Stromal cell of bone marrow (primary cell): Measurements from ENCODE around the gene FGGY.
"Not testable (repeated sequence)": the region's sequence is repeated elsewhere in the genome, so short reads cannot be mapped to it uniquely, and the experiment has no call there.

Experiments
- DNase-seq: peaks from one replicate; pipeline ENCODE4 v3.0.0-alpha.2; 2012; ENCODE audit warnings: low read depth

The FGGY gene

DNA sequence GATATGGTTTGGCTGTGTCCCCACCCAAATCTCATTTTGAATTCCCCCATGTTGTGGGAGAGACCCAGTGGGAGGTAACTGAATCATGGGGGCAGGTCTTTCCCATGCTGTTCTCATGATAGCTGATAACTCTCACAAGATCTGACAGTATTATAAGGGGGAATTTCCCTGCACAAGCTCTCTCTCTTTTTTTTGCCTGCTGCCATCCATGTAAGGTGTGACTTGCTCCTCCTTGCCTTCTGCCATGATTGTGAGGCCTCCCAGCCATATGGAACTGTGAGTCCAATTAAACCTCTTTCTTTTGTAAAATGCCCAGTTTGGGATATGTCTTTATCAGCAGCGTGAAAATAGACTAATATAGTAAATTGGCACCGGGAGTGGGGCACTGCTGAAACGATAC, 439.0 kb downstream of the FGGY start:
- not testable (repeated sequence) for DNase-seq

DNA sequence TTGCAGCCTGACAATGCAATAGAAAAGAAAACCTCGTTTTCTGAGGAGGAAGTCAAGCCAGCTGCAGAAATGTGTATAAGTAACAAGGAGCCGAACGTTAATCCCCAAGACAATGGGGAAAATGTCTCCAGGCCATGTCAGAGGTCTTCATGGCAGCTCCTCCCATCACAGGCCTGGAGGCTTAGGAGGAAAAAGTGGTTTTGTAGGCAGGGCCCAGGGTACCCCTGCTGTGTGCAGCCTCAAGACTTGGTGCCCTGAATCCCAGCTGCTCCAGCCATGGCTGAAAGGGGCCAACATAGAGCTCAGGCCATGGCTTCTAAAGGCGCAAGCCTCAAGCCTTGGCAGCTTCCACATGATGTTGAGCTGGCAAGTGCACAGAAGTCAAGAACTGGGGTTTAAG, 439.9 kb downstream of the FGGY start:
- DNase-seq = no peak

DNA sequence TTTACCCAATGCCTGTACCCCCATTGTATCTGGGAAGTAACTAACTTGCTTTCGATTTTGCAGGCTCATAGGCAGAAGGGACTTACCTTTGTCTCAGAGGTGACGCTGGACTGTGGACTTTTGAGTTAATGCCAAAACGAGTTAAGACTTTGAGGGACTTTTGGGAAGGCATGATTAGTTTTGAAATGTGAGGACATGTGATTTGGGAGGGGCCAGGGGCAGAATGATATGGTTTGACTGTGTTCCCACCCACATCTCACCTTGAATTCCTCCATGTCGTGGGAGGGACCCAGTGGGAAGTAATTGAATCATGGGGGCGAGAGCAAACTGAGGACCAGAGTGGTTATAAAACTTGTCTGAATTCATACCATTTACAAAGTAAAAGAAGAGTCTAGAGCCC, 440.7 kb downstream of the FGGY start:
- no peak for DNase-seq

DNA sequence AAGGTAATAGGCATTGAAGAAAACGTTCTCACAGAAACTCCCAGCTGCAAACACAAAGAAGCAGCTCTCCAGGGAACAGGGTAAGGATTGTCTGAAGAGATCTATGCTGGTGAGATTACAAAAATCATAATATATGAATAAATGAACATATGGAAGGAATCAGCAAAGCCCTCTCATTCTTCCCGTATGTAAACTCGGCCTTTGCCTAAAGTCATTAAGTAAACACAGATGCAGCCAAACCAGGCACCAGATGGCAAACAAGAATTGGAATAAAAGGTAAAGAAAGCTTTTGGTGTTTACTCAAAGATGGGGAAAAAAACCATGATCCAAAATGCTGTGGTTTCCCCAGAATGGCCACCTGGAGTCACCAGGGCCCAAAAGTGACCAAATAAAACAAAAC, 441.3 kb downstream of the FGGY start:
- DNase-seq = no peak

DNA sequence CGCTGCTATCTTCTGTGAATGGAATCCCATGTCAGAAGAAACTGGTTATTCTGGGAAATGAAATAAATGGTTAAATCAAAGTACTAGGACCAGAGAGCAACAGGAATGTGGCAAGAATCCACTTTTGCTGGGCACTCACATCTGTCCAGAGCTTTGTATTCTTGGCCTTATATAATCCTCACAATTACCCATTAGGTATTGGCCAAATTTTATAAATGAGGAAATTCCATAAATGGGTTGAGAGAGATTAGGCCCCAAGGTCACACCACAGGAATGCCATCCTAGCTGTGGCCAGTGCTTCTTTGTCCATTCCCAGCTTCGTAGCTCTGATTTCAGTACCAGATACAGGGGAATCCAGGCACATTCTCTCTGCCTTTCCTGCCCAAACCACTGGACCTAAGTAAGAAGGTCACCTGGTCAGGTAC, 441.7 kb downstream of the FGGY start:
- DNase-seq = no peak

DNA sequence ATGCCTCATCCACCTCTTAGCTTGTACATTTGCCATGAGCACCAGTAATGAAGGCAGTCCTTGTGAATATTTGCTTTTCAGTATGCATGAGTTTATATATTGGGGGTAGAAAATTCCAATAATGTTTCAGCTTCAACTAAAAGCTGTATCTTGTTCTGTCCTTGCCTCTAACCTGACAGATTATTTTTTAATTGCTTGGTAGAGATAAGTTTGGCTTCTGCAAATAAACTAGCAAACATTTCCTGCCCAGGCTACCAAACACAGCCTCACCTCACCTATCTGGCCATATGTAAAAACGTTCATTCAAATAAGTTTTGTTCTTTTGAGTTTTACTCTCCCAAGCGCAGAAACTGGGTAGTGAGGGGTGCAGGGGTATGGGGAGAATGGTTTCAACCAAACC, 442.2 kb downstream of the FGGY start:
- no peak for DNase-seq

DNA sequence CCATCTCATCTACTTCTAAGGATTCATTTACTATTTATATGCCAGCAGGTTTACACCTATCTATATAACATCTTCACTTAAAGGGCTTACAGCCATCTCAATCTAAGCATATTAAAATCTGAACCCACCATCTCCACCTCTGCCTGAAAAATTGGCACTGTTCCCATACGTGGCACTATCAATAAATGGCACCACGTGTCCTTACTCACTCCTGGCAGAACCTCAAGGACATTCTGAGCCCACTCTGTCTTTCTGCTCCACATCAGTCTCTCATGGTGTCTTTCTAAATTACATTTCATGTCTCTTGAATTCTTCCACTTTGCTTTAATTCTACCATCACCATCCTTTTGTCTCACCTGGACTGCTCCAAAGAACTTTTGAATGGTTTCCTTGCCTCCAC, 445.6 kb downstream of the FGGY start:
- no peak for DNase-seq

DNA sequence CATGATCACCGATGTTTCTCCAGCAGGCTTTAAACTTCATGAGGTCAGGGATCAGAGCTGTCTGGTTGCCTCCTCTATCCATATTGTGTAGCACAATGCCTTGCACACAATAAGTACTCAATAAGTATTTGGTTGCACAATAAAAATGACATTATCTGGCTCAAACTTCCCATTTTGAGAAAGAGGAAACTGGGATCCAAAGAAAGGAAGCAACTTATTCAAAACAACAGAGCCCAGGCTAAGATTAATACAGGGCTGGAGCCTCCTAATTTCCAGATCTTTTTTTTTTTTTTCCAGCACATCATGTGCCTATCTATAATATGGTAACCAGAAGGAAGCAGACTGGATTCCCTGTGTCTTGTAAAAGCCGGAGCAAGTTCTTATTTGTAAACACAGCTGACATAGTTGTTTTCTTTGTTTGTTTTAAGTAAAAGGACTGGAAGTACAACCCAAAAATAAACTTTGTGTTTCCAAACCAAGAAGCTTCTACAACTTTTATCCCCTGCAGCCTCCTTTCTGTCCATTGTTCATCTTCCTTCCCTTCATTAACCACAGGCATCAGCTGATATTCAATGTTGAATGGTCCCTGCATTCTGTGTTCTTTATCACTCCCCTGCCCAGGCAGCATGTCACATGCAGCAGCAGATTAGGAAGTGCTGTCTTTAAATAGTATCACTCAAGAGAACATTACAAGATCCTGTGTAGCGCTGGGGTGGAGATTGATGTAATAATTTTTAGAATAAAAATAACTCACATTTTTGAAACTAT, 446.6 kb downstream of the FGGY start:
- no peak for DNase-seq

DNA sequence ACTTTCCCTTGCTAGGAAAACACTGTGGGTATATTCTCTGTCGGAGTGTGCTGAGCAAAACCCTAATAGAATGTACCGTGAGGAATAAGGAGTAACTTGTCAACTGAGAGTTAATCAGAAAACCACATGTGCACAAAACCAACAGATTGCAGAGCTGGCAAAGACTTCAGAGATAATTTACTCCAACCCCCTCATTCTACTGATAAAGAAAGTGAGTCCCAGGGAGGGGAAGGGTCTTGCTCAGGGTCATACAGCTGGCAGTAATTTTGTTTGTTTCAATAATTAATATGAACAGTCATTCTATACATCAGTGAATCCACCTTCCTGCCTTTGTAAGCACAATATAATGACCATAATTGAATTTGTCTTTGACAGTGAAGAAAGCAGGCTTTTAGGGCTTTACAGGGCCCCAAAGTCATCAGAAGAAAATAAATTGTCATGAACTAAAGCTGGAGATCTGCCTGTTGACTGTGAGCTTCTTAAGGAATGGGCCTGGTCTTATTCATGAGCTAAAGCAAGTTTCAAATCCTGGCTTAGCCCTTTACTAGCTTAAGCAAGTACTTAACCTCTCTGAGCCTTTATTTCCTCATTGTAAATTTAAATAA, 450.6 kb downstream of the FGGY start:
- DNase-seq = no peak

DNA sequence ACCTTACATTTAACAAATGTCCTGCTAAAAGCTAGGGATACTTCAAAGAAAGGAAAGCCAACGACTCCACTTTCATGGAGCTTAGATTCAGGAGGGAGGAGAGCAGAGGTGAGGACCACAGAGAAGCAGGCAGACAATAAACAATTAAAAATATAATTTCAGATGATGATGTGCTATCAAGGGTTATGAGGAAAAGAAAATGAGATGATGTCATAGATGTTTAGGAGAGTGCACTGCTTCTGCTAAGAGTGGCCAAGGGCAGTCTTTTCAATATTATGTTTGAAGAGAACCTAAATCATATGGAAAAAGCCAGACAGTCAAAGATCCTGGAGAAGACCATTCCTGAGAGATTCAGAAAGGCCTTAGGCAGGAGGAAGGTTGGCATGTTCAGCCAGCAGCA, 451.2 kb downstream of the FGGY start:
- DNase-seq = no peak

DNA sequence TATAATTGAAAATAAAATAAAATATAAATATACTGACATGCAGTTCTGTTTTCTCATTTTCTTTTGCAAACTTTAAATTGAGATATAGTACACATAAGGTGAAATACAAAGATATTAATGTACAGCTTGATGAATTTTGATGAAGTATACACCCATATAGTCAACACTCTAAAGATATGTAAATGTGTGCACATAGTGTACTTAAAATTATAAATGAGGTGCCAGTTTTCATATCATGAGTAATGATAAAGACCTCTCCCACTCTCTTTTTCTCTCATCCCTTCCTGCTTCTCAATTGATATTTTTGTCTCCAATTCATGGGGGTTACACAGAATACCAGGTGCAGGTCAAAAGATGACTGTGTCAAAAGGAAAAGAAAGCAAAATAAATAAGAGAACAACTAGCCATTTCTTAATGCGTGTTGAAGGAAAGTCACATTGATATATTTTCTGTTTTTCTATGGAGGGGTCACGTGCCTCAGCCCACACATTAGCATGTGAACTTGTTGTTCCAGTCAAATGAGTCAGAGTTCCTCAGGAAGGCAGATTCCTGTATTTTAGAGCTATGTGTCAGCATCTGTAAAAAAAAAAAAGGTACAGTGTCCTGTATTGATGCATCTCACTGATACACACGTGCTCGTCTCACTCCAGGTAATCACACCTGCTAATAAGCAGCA, 453.6 kb downstream of the FGGY start:
- peak; percentile 86 for DNase-seq

DNA sequence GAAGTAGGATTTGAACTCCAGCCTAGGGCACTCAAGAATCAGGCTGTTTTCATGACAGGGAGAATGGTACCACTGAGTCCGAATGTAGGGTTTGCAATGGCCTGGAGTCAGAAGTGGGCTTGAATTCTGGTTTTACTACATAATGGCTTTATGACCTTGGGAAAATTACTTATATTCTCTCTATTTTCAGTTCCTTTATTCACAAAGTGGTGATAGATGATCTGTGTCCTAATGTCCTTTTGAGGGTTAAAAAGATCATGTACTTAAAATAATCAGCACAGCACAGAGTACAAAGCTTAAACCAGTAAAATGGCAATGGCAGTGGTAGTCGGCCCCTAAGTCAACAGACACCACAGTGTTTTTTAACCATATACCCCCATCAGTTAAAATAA, 454.1 kb downstream of the FGGY start:
- DNase-seq = no peak

DNA sequence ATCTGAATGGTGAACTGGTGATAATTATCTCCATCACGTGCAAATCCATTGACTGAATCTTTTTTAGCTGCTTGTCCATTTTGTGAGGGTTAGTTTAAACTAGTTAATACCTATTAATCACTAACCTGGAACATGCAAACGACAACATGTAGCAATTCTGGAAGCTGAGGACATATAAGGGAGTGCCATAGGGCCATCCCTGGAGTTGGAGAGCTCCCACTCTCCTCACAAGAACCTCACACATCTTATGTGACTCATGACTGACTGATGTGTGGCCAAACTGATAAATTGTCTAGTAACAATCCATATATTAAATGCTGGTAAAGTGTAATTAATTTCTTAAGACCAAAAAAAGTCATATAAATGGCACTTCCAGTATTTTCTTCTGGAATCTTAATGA, 454.9 kb downstream of the FGGY start:
- DNase-seq = no peak

DNA sequence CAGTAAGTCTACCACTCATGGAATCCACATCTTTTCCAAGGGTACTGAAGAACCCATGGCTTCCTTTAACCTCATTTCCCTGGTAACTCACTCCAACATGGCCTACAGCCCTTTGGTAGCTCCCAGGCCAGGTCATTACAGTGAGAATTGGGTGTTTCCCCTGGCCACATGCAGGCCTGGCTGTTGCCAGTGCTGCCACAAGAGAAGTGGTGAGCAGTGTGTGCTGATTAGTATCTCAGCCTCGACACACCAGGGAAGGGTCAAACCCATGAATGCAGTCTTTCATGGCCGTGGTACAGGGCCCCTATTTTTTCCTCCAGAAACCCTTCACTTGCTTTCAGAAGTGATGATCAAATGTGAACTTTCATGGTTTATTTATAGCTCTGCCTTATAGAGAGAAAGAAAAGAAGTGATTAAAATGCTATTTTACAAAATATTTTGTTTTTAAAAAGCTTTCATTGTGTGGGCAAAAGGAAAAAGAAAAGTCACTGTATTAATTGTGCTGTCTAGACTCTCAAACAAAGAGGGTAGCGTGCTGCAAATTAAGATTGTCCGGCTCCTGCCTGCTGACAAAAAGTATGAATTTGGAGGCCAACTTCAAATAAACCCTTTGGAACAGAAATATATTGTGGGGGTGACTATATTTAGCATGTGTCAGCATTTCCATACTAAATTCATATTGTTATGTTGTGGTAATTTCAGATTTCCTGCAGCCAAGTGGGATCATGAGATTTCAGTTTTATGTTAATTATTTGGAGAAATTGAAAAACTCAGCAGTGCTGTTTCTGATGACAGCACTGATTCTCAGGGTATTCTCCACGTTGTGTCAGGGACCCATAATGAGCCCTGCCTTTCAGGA, 455.9 kb downstream of the FGGY start:
- DNase-seq = no peak

DNA sequence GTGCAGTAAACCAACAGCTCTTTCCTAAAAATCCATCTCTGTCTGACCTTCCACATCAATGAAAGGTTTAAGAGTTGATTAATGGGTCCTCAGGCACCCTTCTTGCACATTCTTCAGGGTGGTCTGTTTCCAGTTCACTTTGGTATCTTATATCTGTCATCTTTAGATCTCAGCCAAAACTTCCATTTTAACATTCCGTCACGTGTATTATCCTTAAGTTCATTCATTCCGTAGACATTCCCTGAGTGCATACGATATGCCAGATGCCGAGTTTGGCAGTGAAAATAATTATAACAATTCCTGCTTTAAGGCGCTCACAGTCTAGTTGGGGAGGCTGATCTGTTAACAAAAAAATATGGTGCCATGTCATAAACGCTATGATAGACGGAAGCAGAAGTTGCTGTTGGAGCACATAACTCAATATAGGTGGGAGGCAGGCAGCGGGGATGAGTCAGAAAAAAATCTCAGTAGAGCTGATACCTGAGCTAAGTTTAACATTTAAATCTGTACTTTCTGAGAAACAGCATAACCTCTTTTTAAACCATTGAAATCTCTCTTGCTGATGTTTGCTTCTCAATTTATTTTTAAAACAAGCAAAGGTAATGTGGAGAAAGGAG, 458.3 kb downstream of the FGGY start:
- no peak for DNase-seq

DNA sequence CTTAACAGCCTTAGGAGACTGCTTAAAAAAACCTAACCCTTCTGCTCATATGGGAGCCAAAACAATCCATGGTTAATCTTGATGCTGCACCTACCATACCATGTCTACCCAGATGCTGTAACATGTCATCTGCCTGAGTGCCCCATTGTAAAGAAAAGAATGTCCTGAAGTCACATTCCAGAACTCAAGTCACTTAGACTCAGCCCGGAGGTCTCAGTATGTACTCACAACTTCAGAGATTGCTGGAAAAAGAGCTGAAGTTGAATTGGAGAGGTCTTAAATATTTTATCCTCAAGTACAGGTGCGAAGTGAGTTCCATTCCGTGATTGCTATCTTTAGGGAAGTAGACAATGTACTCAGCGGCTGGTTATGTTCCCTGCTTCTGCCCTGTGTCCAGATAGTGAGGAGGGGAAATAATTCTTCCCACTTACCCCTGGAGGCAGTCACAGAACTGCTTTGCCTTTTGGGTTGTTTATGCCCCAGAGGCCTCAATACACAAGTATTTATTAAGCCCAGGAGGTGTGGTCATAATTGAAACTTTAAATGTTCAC, 460.4 kb downstream of the FGGY start:
- DNase-seq = no peak

DNA sequence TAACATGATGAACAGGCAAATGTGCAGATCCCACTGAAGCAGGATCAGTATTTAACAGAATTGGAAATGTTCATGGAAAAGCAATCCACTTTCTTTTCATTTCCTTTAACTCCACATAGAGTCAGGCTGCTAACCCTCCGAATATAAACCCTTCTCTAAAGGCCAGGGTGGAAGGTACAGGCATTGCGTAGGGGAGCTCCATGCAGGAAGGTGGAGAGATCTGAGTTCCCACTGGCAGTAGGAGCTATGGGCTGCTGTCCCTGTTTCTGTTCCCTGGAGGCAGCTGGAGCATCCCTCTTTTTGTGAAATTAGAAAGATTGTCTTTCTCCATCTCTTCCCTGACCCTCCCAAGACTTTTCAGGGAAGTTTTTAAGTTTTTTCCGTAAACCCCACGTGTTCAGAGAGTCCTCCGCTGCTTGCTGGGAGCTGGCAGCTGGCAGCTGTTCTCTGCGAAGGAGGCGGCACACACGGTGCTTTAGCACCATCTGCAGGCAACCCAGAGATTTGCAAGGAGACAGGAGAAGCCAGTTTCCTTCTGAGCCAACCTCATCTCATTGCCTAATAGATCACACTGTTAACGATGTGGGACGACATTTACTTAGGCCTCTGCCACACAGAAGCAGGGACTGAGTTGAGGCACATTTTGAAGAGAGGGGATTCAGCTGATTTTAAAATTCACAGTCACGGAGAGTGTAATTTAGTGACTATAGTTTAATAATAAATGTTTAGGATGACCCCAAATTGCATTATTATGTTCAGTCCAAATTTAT, 462.4 kb downstream of the FGGY start:
- DNase-seq = peak; percentile 72

DNA sequence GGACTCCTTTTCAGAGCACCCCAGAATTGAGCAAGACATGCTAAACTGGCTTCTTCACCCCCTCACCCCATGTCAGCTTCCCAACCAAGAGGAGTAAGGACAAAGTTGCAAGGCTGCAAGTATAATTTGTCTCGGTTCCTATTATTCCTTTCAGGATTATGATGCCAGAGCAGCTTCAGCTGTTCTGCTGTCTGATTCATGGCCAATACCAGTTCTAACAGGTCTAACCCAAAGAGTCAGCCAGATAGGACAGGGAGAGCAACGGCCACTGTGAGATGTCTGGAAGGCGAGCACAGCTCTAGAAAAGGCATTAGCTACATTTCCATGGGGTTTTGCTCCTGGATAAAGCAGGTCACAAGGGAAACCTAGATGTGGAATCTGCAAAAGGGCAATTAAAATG, 464.5 kb downstream of the FGGY start:
- no peak for DNase-seq

DNA sequence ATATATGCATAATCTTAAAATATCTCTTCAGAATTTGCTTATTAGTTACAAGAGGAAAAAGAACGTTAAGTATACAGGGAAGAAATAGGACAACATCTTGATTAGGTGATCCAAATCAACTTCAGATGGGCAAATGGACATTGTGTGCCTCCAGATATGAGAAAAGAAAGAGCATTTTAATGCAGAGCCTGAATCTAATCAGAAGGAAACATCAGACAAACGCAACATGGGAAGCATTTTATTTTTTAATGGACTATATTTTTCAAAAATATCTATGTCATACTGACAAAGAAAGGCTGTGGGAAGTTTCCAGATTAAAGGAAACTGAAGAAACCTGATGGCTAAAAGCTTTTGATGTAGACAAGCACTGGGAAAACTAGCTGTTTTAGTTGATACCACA, 466.5 kb downstream of the FGGY start:
- DNase-seq = no peak

DNA sequence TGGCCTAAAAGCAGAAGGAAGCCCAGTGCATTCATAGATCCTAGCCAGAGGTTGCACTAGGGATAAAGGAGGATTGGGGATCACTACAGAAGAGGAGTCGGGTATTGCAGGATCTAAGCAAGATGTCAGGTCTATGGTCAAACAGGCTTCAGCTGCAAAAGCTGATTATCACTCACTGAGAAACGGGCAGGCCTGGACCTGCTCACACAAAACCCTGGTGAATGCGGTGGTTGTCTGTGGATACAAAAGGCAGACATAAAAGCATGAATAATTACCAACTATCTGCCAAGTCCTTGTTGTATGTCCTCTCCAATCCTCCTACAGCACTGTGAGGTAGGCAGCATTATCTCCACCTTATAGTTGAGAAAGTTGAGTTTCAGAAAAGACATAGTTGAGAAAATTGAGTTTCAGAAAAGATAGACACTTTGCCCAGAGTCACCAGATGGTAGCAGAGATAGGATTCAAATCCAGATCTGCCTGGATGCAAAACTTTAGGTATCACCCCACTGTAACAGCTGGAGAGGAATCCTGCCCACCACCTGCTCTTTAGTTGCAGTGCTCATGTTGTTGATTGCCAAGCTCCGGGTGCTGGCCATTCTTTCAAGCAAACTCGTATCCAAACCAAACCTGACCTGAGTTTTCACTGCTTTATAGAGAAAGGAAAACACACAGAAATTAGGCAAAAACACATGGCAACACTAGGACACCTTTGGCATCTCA, 468.3 kb downstream of the FGGY start:
- no peak for DNase-seq
